UCSD-AML1 (cell line): ENCODE data around the gene GPS1.
A peak's percentile ranks its signal among the peaks of the same experiment; 100 is the strongest.

Experiments
- DNase-seq: peaks from one replicate; lab custom pipeline; 2025; ENCODE audit not compliant: unreplicated experiment; lab: John Stamatoyannopoulos, UW

Gene GPS1

GRCh38 chr17:82086941-82087906 lies 35.5 kb downstream of the GPS1 start:
- no peak for DNase-seq

GRCh38 chr17:82087961-82088837 lies 36.5 kb downstream of the GPS1 start:
- DNase-seq = no peak

- DNase-seq = no peak
These were observed 37.4 kb downstream of the GPS1 start for GRCh38 chr17:82088838-82089722.

GRCh38 chr17:82089723-82090548 lies 38.2 kb downstream of the GPS1 start:
- DNase-seq = no peak

GRCh38 chr17:82090549-82091263 lies 39.0 kb downstream of the GPS1 start:
- DNase-seq = no peak

GRCh38 chr17:82091264-82092066 lies 39.8 kb downstream of the GPS1 start:
- no peak for DNase-seq

- no peak for DNase-seq
These were observed 40.4 kb downstream of the GPS1 start for GRCh38 chr17:82092094-82092586.

- no peak for DNase-seq
These were observed 40.9 kb downstream of the GPS1 start for GRCh38 chr17:82092628-82092994.

GRCh38 chr17:82092995-82093751 lies 41.5 kb downstream of the GPS1 start:
- no peak for DNase-seq

GRCh38 chr17:82094931-82095776 lies 43.5 kb downstream of the GPS1 start:
- DNase-seq = no peak

GRCh38 chr17:82095777-82096708 lies 44.3 kb downstream of the GPS1 start:
- DNase-seq = no peak

- no peak for DNase-seq
These were observed 45.0 kb downstream of the GPS1 start for GRCh38 chr17:82096709-82097183.

- peak; percentile 56 for DNase-seq
These were observed 45.7 kb downstream of the GPS1 start for GRCh38 chr17:82097184-82097918.

- no peak for DNase-seq
These were observed 46.1 kb downstream of the GPS1 start for GRCh38 chr17:82097919-82098168.
